ENCODE results near the gene P3H3. TPM values are rescaled to one million over a fixed set of nuclear protein-coding genes. Genes with fewer than 3 reads are reported as not detected.

The P3H3 gene
- total and polyA plus RNA-seq, 10 donors, result 4.2 to 11.7 (median 6.2) TPM

DNA sequence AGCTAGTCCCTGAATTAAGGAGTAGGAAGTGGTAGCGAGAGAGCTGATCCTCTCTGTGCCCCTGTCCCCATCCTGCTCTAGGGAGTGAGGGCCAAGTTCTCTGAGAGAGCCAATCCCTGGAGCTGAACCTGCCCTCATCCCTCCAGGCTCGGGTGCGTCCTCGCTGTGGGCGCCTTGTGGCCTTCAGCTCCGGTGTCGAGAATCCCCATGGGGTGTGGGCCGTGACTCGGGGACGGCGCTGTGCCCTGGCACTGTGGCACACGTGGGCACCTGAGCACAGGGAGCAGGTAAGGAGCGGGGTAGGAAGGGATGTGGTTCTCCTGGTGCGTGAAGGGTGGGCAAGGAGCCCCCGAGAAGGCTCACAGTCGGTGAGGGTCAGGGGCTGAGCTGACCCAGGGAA lies 10.6 kb downstream of the P3H3 start:
- intact Hi-C loops (cut with DNase I; ENCODE audit: low total_unique reads), result no loop called here
- TF ChIP-seq, protein P1, sequence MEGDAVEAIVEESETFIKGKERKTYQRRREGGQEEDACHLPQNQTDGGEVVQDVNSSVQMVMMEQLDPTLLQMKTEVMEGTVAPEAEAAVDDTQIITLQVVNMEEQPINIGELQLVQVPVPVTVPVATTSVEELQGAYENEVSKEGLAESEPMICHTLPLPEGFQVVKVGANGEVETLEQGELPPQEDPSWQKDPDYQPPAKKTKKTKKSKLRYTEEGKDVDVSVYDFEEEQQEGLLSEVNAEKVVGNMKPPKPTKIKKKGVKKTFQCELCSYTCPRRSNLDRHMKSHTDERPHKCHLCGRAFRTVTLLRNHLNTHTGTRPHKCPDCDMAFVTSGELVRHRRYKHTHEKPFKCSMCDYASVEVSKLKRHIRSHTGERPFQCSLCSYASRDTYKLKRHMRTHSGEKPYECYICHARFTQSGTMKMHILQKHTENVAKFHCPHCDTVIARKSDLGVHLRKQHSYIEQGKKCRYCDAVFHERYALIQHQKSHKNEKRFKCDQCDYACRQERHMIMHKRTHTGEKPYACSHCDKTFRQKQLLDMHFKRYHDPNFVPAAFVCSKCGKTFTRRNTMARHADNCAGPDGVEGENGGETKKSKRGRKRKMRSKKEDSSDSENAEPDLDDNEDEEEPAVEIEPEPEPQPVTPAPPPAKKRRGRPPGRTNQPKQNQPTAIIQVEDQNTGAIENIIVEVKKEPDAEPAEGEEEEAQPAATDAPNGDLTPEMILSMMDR (IDR thresholded peaks at IDR 0.05 in 8 of 11, conservative IDR thresholded peaks at IDR 0.05 in 3 of 11), result no peak
- TF ChIP-seq POLR2AphosphoS5 (IDR thresholded peaks at IDR 0.05) (no peak), POLR2A (IDR thresholded peaks at IDR 0.05) (no peak)
- H3K4me3 ChIP-seq, result no peak overlapping the region
- peaks cover 0 to 22% (median 7%) of the 10 kb centered on the region in 6 donors for H3K4me1 ChIP-seq
- peaks cover 0 to 7% (median 0%) of the 10 kb centered on the region in 7 donors for H3K27me3 ChIP-seq (replicated peaks in 1 of 7)
- H3K9me3 ChIP-seq, result no peaks in the 10 kb centered on the region
- 84 to 95% (median 92%) methylated on average over 10 to 16 of the region's 16 CpGs for WGBS, 5 donors
- peaks cover 0 to 11% (median 0%) of the 10 kb centered on the region in 6 donors for H3K36me3 ChIP-seq
- no peak overlapping the region for H3K27ac ChIP-seq
- no peak for DNase-seq

DNA sequence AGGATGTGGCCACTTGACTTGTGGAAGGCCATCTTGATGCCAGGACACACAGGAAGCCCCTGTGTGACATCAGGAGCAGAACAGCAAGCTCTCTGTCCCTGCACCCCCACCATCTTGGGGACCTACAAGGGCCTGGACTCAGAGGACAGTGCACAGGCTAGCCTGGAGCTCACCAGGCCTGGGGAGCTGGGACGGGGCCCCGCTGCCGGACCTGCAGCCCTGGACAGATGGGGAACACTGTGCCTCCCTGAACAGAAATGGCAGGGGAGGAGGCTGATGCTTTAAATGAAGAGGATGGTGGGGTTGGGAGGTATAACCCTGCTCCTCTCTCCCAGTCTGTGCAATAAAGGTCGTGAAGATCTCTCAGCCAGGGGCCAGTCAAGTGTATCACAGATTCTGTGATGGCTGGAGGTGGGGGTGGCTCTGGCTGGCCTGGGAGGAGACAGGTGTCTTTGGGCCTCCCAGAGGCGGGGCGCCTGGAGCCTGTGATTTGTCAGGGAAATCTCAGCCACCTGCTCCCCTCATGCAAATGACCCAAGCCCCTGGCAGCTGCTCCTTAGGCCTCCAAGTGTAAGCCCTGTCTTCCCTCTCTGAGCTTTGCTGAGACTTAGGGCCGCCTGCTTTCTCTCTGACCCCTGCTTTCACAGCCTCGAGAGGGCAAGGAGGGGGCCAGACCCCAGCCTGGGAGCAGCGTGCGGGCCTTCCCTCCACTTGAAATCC lies 11.4 kb downstream of the P3H3 start:
- no peaks in the 10 kb centered on the region for H3K9me3 ChIP-seq
- H3K4me3 ChIP-seq, result no peak overlapping the region
- 74 to 87% (median 81%) methylated on average over 6 to 10 of the region's 10 CpGs for WGBS, 5 donors
- H3K4me1 ChIP-seq, result peaks cover 0 to 22% (median 7%) of the 10 kb centered on the region in 6 donors
- H3K27ac ChIP-seq, result peak overlapping the region in 4 of 8 donors; percentile 14 to 67 (median 50)
- intact Hi-C loops (cut with DNase I; ENCODE audit: low total_unique reads), result no loop called here
- TF ChIP-seq POLR2AphosphoS5 (IDR thresholded peaks at IDR 0.05) (peak in 1 of 3 donors; percentile 37), POLR2A (IDR thresholded peaks at IDR 0.05) (no peak)
- TF ChIP-seq, protein P1 (IDR thresholded peaks at IDR 0.05 in 8 of 11, conservative IDR thresholded peaks at IDR 0.05 in 3 of 11), result no peak
- peaks cover 0 to 7% (median 0%) of the 10 kb centered on the region in 7 donors for H3K27me3 ChIP-seq (replicated peaks in 1 of 7)
- DNase-seq, result peak; percentile 86
- H3K36me3 ChIP-seq, result peaks cover 0 to 10% (median 0%) of the 10 kb centered on the region in 6 donors

DNA sequence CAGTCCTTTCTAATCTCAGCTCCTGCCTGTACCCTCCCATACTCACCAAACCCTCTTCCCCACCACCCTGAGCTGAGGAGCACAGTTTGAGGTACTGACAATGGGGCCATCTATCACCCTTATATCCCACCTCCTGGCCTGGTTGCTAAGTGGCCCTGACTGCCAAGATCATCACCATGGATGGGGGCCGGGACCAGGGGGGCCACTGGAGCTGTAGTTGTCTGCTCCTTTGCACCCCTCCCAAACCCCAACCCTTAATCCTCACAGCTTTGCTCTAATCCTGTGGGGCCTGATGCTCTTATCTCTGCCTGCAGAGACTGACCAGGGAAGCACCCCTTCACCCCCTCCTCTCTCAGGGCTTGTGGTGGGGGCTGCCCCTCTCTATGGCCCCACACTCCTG lies 12.1 kb downstream of the P3H3 start:
- peaks cover 0 to 22% (median 7%) of the 10 kb centered on the region in 6 donors for H3K4me1 ChIP-seq
- H3K4me3 ChIP-seq, result no peak overlapping the region
- peaks cover 0 to 15% (median 0%) of the 10 kb centered on the region in 6 donors for H3K36me3 ChIP-seq
- TF ChIP-seq POLR2AphosphoS5 (IDR thresholded peaks at IDR 0.05) (no peak), POLR2A (IDR thresholded peaks at IDR 0.05) (no peak)
- TF ChIP-seq, protein P1 (IDR thresholded peaks at IDR 0.05 in 8 of 11, conservative IDR thresholded peaks at IDR 0.05 in 3 of 11), result no peak
- WGBS, 5 donors, result 68 to 100% (median 81%) methylated on average over 1 of the region's 1 CpG
- DNase-seq, result no peak
- H3K27ac ChIP-seq, result peak overlapping the region in 4 of 8 donors; percentile 14 to 67 (median 50)
- H3K9me3 ChIP-seq, result no peaks in the 10 kb centered on the region
- intact Hi-C loops (cut with DNase I; ENCODE audit: low total_unique reads), result no loop called here
- H3K27me3 ChIP-seq (replicated peaks in 1 of 7), result peaks cover 0 to 7% (median 0%) of the 10 kb centered on the region in 7 donors

DNA sequence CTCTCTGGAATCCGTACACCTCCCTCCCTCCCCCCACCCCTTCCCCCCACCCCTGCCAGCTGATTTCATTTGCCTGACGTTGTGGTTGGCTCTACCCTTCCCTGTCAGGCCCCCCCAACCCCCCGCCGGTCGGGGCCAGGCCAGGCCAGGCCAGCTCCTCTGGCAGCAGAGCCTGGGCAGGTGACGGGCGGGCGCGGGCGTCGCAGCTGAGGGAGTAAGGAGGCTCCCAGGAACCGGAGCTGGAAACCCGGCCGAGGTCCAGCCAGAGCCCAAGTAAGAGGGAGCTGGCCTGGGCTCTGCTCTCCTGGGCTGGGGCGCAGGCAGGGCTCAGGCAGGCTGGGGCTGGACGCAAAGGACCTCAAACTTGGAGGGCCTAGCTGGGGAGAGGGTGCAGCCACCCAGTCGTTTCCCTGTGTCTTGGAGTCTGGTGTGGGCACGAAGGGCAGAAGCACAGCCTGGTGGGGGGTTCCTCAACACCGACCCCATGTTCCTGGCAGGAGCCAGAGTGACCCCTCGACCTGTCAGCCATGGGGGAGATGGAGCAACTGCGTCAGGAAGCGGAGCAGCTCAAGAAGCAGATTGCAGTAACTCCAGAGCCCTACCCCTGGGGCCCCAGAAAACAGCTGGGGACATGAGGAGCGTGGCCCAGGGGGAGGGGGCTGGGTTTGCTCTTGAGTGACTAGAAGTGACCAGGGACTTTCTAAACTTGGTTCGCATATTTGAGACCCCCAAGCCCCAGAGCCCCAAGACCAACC lies 12.7 kb downstream of the P3H3 start, which contains the start of gene GNB3:
GNB3 (plus strand) TSS at position 165 of the 755 bp plus-strand sequence; CDS start at position 528, 363 bp downstream.
- Histone ChIP-seq H3K4me3 (no peak within 1 kb of the TSS), H3K36me3 (peaks cover 0 to 21% (median 0%) of the 10 kb centered on the region in 6 donors), H3K4me1 (peaks cover 0 to 17% (median 7%) of the 10 kb centered on the region in 6 donors), H3K9me3 (no peaks in the 10 kb centered on the region), H3K27ac (peak within 1 kb of the TSS in 4 of 8 donors; percentile 14 to 67 (median 50)), H3K27me3 (replicated peaks in 1 of 7) (peaks cover 0 to 7% (median 0%) of the 10 kb centered on the region in 7 donors)
- DNase-seq, result no peak
- TF ChIP-seq POLR2A (IDR thresholded peaks at IDR 0.05) (no peak), POLR2AphosphoS5 (IDR thresholded peaks at IDR 0.05) (no peak)
- TF ChIP-seq, protein P1 (IDR thresholded peaks at IDR 0.05 in 8 of 11, conservative IDR thresholded peaks at IDR 0.05 in 3 of 11), result no peak
- intact Hi-C loops (cut with DNase I; ENCODE audit: low total_unique reads), result no loop called here
- WGBS, 5 donors, result 71 to 82% (median 77%) methylated on average over 12 to 24 of the region's 24 CpGs
